ENCODE measurements around the gene MAP7. TPM values are rescaled to one million over a fixed set of nuclear protein-coding genes. Genes with fewer than 3 reads are reported as not detected.

The MAP7 gene
- total RNA-seq, 1 donor from 2014 or later: 0.51 TPM

GRCh38 chr6:136564180-136564579 lies 14.0 kb upstream of the MAP7 start:
- no peak for DNase-seq (ENCODE audit: low read depth in 2 of 2)

- DNase-seq (ENCODE audit: low read depth in 2 of 2): no peak
These were observed 13.3 kb upstream of the MAP7 start for GRCh38 chr6:136563386-136564152.

GRCh38 chr6:136562211-136562610 lies 12.0 kb upstream of the MAP7 start:
- DNase-seq (ENCODE audit: low read depth in 2 of 2): no peak

- no peak for DNase-seq (ENCODE audit: low read depth in 2 of 2)
These were observed 3.1 kb upstream of the MAP7 start for GRCh38 chr6:136553166-136553787.

GRCh38 chr6:136552054-136552453 lies 1.8 kb upstream of the MAP7 start:
- no peak for DNase-seq (ENCODE audit: low read depth in 2 of 2)

GRCh38 chr6:136551103-136551502 lies 881 bp upstream of the MAP7 start:
- DNase-seq (ENCODE audit: low read depth in 2 of 2): no peak

GRCh38 chr6:136550045-136550329 lies 235 bp downstream of the MAP7 start:
- no peak for DNase-seq (ENCODE audit: low read depth in 2 of 2)

- no peak for DNase-seq (ENCODE audit: low read depth in 2 of 2)
These were observed 750 bp downstream of the MAP7 start for GRCh38 chr6:136549300-136550044.

GRCh38 chr6:136548582-136549299 lies 1.5 kb downstream of the MAP7 start:
- DNase-seq (ENCODE audit: low read depth in 2 of 2): no peak

GRCh38 chr6:136547871-136548270 lies 2.4 kb downstream of the MAP7 start:
- DNase-seq (ENCODE audit: low read depth in 2 of 2): no peak

- peak in 1 of 2 donors; percentile 6 for DNase-seq (ENCODE audit: low read depth in 2 of 2)
These were observed 2.9 kb downstream of the MAP7 start for GRCh38 chr6:136547336-136547735.

- no peak for DNase-seq (ENCODE audit: low read depth in 2 of 2)
These were observed 3.9 kb downstream of the MAP7 start for GRCh38 chr6:136546331-136546730.

GRCh38 chr6:136544326-136544725 lies 5.9 kb downstream of the MAP7 start:
- no peak for DNase-seq (ENCODE audit: low read depth in 2 of 2)

GRCh38 chr6:136541395-136541794 lies 8.8 kb downstream of the MAP7 start:
- no peak for DNase-seq (ENCODE audit: low read depth in 2 of 2)

- no peak for DNase-seq (ENCODE audit: low read depth in 2 of 2)
These were observed 10.1 kb downstream of the MAP7 start for GRCh38 chr6:136539967-136540652.

- DNase-seq (ENCODE audit: low read depth in 2 of 2): no peak
These were observed 11.4 kb downstream of the MAP7 start for GRCh38 chr6:136538836-136539235.

- DNase-seq (ENCODE audit: low read depth in 2 of 2): no peak
These were observed 14.2 kb downstream of the MAP7 start for GRCh38 chr6:136535880-136536650.

- no peak for DNase-seq (ENCODE audit: low read depth in 2 of 2)
These were observed 15.0 kb downstream of the MAP7 start for GRCh38 chr6:136535017-136535765.

GRCh38 chr6:136534268-136534667 lies 16.0 kb downstream of the MAP7 start:
- DNase-seq (ENCODE audit: low read depth in 2 of 2): no peak

GRCh38 chr6:136533487-136533886 lies 16.7 kb downstream of the MAP7 start:
- no peak for DNase-seq (ENCODE audit: low read depth in 2 of 2)
